ENCODE results near the gene PEX11A. TPM values are rescaled to one million over a fixed set of nuclear protein-coding genes. Genes with fewer than 3 reads are reported as not detected.

PEX11A gene
- total RNA-seq, 2 donors from 2014 or later = 11.6 to 14.8 TPM

DNA sequence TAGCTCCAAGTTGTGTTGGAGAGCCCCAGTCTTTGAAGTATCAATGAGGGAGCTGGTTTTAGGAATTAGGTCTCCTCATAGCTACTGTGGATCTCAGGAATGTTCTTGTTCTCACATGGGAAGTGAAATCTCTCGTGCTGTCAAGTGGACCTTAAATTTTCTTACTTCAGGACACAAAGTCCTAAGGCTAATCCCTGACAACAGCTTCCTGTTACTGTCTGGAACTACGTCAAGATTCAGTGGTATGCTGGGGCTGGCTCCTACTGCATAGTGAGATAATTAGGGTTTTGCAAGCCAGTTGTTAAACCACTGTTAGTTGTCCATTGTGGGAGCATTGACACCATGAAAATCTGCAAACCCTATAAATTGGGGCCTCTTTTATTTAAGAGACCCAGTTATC, 37.7 kb upstream of the PEX11A start:
- Histone ChIP-seq H3K27ac (peak overlapping the region in 1 of 2 donors; percentile 22), H3K36me3 (no peaks in the 10 kb centered on the region), H3K4me3 (no peak overlapping the region), H3K4me1 (peaks cover 0 to 7% of the 10 kb centered on the region in 2 donors), H3K27me3 (no peaks in the 10 kb centered on the region), H3K9me3 (no peaks in the 10 kb centered on the region)
- TF ChIP-seq, protein P1, sequence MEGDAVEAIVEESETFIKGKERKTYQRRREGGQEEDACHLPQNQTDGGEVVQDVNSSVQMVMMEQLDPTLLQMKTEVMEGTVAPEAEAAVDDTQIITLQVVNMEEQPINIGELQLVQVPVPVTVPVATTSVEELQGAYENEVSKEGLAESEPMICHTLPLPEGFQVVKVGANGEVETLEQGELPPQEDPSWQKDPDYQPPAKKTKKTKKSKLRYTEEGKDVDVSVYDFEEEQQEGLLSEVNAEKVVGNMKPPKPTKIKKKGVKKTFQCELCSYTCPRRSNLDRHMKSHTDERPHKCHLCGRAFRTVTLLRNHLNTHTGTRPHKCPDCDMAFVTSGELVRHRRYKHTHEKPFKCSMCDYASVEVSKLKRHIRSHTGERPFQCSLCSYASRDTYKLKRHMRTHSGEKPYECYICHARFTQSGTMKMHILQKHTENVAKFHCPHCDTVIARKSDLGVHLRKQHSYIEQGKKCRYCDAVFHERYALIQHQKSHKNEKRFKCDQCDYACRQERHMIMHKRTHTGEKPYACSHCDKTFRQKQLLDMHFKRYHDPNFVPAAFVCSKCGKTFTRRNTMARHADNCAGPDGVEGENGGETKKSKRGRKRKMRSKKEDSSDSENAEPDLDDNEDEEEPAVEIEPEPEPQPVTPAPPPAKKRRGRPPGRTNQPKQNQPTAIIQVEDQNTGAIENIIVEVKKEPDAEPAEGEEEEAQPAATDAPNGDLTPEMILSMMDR (IDR thresholded peaks at IDR 0.05) = no peak
- DNase-seq (ENCODE audit: low spot score) = no peak

DNA sequence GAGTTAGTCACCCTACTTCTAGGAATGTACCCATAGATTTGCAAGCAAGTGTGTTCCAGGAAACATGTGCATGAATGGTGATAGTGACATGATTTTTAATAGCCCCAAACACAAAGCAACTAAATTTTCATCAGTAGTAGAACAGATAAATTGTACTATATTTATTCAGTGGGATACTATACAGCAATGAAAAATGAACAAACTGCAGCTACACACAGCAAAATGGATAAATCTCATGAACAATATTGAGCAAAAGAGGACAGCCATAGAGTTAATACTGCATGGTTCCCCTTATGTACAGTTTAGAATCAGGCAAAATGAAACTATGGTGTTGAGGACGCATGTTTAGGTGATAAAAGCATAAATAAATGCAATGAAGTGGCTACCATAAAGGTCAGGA, 34.5 kb upstream of the PEX11A start:
- no peak overlapping the region for H3K4me3 ChIP-seq
- peaks cover 0 to 7% of the 10 kb centered on the region in 2 donors for H3K4me1 ChIP-seq
- no peak overlapping the region for H3K27ac ChIP-seq
- no peaks in the 10 kb centered on the region for H3K27me3 ChIP-seq
- TF ChIP-seq, protein P1 (IDR thresholded peaks at IDR 0.05) = no peak
- H3K9me3 ChIP-seq = no peaks in the 10 kb centered on the region
- no peaks in the 10 kb centered on the region for H3K36me3 ChIP-seq
- no peak for DNase-seq (ENCODE audit: low spot score)

DNA sequence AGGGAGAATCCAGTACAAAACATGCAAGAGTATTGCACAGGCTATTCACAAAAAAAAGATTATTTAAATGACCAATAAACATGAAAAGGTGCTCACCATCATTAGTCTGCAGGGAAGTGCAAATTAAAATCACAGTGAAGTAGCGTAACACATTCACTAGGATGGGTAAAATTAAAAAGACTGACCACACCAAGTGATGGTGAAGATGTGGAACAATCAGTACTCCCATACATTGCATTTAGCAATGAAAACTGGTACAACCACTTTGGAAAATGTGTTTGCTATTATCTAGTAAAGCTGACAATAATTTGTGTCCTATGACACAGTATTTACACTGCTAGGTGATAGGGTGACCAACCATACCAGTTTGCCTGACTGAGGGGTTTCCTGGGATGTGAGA, 34.1 kb upstream of the PEX11A start:
- DNase-seq (ENCODE audit: low spot score) = no peak
- H3K27ac ChIP-seq = no peak overlapping the region
- TF ChIP-seq, protein P1 (IDR thresholded peaks at IDR 0.05) = no peak
- no peaks in the 10 kb centered on the region for H3K36me3 ChIP-seq
- no peaks in the 10 kb centered on the region for H3K9me3 ChIP-seq
- peaks cover 0 to 7% of the 10 kb centered on the region in 2 donors for H3K4me1 ChIP-seq
- H3K27me3 ChIP-seq = no peaks in the 10 kb centered on the region
- no peak overlapping the region for H3K4me3 ChIP-seq

DNA sequence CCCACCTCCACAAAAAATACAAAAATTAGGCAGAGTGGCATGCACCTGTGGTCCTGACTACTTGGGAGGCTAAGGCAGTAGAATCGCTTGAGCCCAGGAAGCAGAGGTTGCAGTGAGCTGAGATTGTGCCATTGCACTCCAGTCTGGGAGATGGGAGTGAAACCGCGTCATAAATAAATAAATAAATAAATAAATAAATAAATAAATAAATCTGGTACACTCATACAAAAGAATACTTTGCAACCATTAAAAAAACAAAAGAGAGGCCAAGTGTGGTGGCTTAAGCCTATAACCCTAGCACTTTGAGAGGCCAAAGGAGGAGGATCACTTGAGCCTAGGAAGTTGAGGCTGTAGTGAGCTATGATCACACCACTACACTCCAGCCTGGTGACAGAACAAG, 32.5 kb upstream of the PEX11A start:
- TF ChIP-seq, protein P1 (IDR thresholded peaks at IDR 0.05) = no peak
- Histone ChIP-seq H3K4me3 (no peak overlapping the region), H3K27ac (no peak overlapping the region), H3K27me3 (no peaks in the 10 kb centered on the region), H3K9me3 (no peaks in the 10 kb centered on the region), H3K4me1 (peaks cover 0 to 1% of the 10 kb centered on the region in 2 donors), H3K36me3 (no peaks in the 10 kb centered on the region)
- DNase-seq (ENCODE audit: low spot score) = no peak

DNA sequence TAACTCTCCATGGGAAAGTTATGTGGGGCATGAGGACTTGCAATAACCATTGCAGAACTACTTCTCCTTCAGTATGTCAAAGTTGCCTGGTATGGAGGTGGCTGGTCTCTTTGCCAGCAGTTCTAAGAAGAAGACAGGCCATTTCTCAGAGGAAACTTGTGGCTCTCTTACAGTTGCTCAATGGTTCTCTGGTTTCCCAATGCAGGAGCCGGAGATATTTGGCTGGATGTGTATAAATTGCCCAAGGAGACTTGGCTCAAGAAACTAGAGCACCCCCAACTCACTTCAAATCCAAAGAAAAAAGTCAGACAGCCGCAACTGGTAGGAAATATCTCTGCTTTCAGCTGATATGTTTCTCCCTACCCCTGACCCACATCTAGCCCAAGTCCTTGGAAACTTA, 24.2 kb upstream of the PEX11A start:
- no peak overlapping the region for H3K27ac ChIP-seq
- H3K36me3 ChIP-seq = no peaks in the 10 kb centered on the region
- DNase-seq (ENCODE audit: low spot score) = no peak
- no peaks in the 10 kb centered on the region for H3K27me3 ChIP-seq
- TF ChIP-seq, protein P1 (IDR thresholded peaks at IDR 0.05) = no peak
- no peak overlapping the region for H3K4me3 ChIP-seq
- no peaks in the 10 kb centered on the region for H3K9me3 ChIP-seq
- no peaks in the 10 kb centered on the region for H3K4me1 ChIP-seq

DNA sequence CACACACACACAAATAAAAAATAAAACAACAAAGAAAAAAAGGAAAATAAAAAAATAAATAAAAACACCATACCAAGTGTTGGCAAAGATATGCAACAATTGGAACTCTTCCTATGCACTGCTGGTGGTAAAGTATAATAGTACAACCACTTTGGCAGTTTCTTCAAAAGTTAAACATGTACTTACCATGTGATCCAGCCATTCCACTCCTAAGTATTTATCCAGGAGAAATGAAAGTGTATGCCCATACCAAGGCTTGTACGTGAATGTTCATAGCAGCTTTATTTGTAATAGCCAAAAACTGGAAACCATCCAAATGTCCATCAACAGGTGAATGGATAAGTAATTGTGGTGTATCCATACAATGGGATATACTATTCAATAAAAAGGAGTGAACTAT, 17.0 kb upstream of the PEX11A start:
- Histone ChIP-seq H3K27ac (no peak overlapping the region), H3K4me3 (no peak overlapping the region), H3K4me1 (no peaks in the 10 kb centered on the region), H3K9me3 (no peaks in the 10 kb centered on the region), H3K27me3 (no peaks in the 10 kb centered on the region), H3K36me3 (no peaks in the 10 kb centered on the region)
- no peak for DNase-seq (ENCODE audit: low spot score)
- TF ChIP-seq, protein P1 (IDR thresholded peaks at IDR 0.05) = no peak

Measured in right atrium auricular region (tissue), 2 donors.